HG02852 (cell line): ENCODE results near the gene PSMB11.
"Not testable (repeated sequence)": the region's sequence is repeated elsewhere in the genome, so short reads cannot be mapped to it uniquely, and the experiment has no call there.

Experiments used
- ATAC-seq: cut with Tn5 transposase; IDR thresholded peaks from one replicate; pipeline ENCODE4 v1.9.1; 2021; ENCODE audit warnings: mild to moderate bottlenecking, moderate library complexity; ENCODE audit not compliant: unreplicated experiment

PSMB11 gene

DNA sequence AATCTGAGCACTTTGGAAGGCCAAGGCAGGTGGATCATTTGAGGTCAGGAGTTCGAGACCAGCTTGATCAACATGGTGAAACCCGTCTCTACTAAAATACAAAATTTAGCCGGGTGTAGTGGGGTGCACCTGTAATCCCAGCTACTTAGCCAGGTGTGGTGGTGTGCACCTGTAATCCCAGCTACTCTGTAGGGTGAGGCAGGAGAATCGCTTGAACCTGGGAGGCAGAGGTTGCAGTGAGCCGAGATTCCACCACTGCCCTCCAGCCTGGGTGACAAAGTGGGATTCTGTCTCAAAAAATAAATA is 28.3 kb upstream of the PSMB11 start:
- not testable (repeated sequence) for ATAC-seq

GRCh38 chr14:23015618-23016017 is 26.4 kb upstream of the PSMB11 start:
- ATAC-seq: no peak

DNA sequence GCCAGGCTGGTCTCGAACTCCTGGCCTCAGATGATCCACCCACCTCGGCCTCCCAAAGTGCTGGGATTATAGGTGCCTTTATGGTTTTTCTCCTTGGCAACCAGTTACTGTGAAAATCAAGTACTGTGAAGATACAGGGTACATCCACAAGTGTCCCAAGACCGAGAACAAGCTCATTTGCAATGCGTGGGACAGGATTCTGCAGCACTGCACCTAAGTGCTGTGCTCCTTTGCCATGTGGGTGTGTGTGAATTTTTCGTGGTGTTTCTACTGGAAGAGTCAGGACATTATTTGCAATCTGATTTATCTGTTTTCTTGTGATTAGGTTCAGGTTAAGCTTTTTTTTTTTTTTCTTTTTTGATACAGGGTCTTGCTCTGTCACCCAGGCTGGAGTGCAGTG is 24.9 kb upstream of the PSMB11 start:
- no peak for ATAC-seq

DNA sequence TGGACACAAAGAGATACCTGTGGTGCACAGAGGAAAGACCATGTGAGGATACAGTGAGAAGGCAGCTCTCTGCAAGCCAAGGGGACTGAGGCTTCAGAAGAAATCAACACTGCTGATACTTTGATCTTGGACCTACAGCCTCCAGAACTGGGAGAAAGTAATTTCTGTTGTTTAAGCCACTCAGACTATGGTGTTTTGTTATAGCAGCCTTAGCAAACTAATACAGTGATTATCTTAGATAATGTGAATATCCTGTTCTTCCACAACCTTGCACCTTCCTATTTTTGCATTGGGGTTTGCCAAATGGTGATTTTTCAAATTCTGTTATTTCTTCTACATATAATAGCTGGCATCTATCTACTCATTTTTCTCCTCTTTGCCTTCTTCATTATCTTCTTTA is 23.9 kb upstream of the PSMB11 start:
- ATAC-seq: no peak

- no peak for ATAC-seq
These were observed 21.6 kb upstream of the PSMB11 start for GRCh38 chr14:23020143-23021128.

DNA sequence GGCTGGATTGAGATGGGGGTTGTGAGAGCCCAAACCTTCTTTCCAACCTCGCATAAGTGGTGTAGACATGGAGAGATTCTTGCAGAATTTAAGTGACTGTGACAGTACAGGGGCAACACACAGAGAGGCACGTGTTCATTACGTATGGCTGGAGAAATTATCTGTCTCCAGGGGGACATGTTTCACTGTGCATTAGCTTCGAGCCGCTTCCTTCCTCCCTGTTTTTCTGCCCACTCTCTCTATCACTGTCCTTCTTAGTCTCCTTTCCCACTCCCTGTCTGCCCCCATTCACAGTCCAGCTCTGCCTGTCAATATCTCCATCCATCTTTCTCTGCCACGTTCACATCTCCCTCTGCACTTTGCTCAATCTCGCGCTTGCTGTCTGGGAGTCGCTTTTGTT is 20.6 kb upstream of the PSMB11 start:
- no peak for ATAC-seq

DNA sequence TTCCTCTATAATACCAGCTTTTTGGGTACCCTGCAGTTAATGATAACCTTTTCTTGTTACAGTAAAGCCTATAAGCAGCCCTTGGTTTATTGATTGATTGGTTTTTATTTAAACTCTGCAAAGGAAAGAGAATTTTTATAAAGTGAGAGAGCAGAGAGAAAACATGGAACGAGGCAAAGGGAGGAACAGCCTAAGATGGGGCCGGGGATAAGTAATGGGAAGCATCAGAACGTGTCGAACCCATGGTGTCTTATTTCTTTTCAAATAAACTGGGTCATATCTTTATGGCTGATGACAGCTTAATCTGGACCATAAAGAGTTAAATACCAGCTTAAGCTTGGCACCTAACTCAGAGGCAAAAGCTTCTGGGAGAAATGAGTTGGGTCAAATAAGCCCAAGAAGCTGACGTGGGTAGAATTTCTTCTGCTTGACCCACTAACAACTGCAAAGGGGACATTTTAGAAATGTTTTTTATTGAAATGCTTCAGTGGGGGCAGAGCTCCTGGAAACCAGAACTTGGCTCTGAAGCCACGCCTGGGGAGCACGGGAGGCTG is 20.0 kb upstream of the PSMB11 start:
- ATAC-seq: no peak

DNA sequence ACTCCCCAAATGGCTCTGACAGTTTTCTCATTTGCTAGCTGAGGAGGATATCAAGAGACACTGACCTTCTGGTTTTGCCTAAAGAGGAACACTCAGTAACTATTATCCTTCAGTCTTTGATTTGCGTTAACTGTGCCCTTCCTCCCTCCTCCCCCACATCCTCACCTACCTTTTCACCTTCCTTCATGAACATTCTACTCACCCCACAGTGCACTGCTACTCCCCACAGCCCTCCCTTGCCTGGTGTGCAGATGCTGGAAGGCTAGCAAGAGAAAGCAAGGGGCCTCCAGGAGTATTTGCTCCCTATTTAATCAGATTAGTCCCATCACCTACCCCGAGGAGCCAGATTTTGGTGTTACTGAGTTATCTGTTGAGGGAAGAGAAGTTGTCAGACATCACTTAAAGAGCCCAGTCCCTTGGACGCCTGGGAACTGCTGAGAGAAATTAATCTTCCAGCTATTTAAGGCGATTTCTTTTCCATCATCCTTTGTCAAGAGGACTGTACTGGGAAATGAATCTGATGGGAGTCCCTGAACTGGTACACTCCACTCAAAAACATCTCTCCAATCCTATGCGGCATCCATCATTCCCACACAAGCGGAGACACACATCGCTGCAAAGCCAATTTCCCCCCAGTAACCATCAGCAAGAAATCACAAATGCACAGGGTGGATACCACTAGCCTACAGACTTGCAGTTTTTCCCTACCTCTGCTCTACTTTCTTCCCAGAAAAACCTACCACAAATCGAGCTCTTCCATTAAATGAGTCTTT is 18.8 kb upstream of the PSMB11 start:
- no peak for ATAC-seq

DNA sequence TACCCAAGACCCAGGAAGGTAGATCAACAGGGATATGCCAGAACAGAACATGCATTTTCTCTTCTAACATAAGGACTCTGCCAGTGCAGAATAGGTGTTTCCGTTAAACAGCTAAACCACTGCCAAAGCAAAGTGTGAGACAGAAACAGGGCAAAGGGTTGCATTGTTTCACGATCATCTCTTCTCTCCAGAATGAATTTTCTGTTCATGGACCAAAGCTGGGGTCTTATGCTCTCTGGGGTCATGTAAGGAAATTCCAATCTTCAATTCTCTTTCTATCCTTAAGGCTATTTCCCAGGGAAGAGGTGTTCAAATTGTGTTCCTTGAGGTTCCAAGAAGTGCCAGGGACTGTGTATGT is 18.2 kb upstream of the PSMB11 start:
- no peak for ATAC-seq

DNA sequence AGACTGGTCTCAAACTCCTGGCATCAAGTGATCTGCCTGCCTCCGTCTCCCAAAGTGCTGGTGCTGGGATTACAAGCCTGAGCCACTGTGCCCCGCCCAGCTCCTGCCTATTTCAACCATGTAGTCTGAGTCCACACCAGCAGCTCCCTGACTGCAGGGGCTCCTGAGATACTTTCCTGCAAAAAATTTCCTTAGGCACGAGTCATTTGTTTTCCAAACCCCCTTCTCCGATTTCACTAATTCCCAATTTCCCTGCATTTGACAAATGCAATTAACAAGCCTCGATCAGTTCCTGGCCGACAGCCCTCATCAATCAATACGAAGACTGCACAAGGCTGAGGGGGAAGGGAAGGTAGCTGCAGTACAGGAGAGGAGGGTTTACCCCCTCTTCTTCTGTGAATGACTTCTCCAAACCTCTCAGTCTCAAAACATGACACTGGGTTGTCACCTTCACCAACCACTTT is 17.4 kb upstream of the PSMB11 start:
- no peak for ATAC-seq

DNA sequence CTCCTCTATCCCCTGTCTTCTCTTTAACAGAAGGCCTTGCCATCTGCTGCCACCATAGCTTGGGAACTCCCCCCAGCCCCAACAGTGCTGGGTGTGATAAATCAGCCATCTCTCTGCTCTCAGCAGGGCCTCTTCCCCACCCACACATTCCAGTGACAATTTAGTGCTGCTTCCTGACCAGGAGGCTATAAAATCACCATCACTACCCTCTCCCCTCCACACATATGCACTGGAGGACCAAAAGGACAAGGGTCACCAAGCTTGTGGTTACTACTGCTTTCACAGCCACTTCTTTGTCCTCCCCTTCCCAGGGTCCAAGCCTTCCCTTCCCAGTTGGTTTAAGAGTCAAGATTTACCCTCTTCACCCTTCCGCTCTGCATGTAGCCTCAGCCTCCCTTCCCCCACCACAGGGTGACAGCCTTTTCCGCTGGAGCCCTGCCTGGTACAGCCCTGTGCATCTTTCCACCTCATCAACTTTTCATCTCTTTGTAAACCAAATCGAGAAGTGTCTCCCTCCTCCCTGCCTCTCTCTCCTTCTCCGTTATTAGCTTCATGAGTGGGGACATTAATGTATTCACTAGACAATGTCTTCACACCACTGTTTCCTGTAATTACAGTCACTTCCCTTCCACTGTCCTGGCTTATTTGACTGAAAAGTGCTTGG is 16.7 kb upstream of the PSMB11 start:
- no peak for ATAC-seq

GRCh38 chr14:23028799-23029198 is 13.2 kb upstream of the PSMB11 start:
- ATAC-seq: no peak

DNA sequence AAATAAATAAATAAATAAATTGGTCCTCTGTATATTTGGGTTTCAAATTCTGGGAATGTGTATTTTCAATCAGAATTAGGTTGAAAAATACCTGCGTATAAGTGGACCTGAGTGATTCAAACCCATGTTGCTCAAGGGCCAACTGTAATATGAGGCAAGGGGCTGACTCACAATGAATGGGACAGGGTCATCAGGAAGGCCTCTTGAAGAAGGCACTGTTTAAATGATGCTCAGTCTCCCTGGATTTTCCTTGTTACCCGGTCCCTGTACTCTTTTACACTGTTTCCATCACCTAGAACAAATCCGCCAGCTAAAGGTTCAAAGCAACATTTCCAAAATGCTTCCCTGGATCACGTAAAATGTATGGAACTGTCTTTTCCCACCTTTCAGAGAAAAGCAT is 11.1 kb upstream of the PSMB11 start:
- no peak for ATAC-seq

- ATAC-seq: no peak
These were observed 8.7 kb upstream of the PSMB11 start for GRCh38 chr14:23033251-23033727.

DNA sequence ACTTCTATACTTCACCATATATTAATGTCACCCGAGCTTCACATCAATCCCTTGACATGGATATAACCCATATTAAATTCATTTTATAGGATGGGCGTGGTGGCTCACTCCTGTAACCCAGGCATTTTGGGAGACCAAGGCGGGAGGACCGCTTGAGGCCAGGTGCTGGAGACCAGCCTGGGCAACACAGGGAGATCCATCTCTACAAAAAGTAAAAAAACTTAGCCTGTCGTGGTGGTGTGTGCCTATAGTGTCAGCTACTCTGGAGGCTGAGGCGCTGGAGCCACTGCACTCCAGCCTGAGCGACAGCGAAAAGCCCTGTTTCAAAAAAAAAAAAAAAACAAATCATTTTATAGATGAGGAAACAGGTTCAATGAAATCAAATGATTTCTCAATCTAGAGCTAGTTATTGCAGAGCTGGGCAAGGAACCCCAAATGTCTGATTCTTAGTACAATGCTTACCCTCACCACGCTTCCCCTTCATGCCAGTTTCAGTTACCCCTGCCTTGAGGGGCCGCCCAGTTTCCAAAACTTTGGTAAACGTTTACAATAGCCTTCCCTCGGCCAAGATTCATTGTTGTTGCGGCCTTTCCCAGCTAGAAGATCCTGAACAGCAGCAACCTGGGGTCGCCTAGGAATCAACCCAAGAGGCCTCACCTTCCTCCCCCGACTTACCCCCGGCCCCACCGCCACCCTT is 8.1 kb upstream of the PSMB11 start:
- no peak for ATAC-seq

- peak; percentile 96 for ATAC-seq
These were observed 7.3 kb upstream of the PSMB11 start, which contains the start of gene PSMB5 for GRCh38 chr14:23034498-23035302. Gene PSMB5 (minus strand): TSS chr14:23034900. CDS start chr14:23034881, 19 bp downstream.

DNA sequence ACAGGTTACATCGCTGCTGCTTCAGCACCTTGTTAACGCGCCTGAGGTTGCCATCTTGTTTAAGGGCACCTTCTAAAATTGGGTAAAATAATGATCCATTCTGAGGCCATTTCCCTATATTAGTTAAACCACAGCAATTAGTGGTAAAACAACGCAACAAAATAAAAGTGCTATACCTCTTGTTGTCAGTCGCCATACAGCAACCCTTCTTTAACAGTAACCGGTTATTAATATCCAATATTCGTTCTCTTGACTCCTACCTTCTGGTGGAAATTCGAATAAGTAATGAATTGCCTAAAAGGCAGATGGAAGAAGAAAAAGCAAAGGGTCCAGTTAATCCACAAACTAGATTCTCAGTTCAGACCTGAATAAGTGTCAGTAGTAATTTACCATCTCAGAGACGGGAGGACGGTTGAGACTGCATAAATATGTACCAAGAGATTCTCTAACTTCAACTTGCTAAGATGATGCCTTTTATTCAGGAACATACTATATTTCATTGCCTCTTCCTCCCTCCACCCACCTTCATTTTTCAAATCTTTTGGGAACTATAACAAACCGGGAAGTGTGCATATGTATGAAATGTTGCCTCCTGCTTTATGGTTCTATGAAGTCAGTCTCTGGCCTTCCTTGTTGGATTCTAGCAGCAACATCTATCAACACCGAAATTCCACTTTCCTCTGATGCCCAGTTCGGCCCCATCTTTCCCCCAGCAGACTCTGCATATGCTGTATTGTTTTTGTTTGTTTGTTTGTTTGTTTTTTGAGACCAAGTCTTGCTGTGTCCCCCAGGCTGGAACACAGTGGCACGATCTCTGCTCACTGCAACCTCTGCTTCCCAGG is 6.5 kb upstream of the PSMB11 start:
- ATAC-seq: no peak

GRCh38 chr14:23040100-23040499 is 1.9 kb upstream of the PSMB11 start:
- no peak for ATAC-seq

GRCh38 chr14:23041729-23042128 is 283 bp upstream of the PSMB11 start:
- no peak for ATAC-seq
